NCI-H2171 treated with DMSO at 0.1 percent for 48 hours (cell line): ENCODE measurements around the gene PTPN5.
A peak's percentile ranks its signal among the peaks of the same experiment; 100 is the strongest.
"Not testable (repeated sequence)": the region's sequence is repeated elsewhere in the genome, so short reads cannot be mapped to it uniquely, and the experiment has no call there.

Experiments
- DNase-seq: peaks from one replicate; lab custom pipeline; 2025; lab: John Stamatoyannopoulos, UW

Gene PTPN5

DNA sequence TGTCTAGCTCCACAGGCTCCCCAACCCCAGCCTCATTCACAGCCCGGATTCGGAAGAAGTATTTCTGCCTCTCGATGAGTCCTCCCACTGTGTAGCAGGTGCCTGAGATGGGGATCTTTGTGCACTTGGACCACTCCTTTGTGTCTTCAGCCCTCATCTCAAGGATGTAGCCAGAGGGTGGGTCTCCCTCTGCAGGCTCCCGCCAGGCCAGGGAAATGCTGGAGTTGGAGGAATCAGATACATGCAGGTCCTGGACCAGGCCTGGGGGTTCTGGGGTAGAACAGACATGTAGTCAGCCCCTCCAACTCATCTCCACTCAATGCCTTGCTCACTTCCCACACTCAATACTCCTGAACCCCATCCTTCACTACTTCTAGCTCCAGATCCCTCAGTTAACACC is 82.2 kb downstream of the PTPN5 start:
- DNase-seq: no peak

DNA sequence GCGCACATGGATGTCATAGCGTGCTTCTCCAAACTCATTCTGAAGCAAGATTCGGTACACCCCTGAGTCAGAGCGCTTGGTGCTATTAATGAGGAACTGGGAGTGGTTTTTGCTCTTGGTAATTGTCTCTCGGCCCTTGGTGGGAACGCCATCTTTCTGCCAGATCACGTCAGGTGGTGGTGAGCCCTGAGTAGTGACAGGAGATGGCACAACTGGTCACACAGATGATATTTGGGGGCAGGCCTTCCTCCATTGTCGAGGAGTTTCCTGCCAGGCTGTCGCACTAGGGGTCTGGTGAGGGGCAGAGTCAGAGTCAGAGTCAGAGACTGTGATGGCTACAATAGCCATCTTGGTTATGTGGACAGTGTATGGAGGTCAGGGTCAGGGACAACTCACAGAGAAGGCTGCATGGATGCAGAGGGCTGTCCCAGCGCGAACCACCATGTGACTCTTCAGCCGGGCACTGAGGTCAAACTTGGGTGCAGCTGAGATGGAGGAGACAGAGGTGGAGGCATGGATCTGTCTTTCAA is 83.7 kb downstream of the PTPN5 start:
- DNase-seq: no peak

DNA sequence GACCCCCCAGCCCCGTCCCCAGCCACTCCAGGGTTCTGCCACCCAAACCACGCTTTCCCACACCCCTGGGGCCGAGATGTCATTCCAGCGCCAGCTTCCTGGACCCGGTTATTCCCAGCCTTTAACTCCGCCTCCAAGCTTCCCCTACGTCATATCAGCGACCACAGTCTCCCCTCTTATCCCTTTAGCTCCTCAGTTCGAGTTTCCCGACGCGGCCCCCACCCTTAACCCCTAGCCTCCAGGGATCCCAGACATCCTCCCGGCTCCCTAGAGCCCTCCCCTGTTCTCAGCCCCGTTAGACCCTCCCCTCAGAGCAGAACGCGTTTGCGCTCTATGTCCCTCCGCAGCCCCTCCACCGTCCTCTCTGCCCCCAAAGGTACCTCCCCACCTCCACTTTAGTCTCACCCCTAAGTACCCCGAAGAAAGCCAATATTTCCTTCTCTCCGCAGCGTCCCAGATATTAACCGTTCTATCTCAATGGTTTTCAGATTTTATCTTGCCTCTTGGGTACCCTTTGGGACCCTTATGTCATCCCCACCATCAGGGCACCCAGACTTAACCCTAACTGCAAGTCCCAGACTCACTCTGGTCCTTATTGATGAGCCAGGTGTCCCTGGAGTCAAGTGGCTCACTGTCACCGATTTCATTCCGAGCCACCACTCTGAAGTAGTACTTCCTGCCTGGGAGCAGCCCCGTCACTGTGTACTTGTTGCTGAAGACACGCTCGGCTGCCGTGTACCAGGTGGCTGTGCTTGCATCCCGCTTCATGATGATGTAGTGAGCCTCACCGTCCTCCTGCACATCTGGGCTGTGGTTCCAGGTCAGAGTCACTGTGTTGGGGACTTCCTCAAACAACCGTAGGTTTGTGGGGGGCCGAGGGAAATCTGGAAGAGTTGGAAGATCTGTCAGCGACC is 85.0 kb downstream of the PTPN5 start:
- DNase-seq: peak; percentile 59

DNA sequence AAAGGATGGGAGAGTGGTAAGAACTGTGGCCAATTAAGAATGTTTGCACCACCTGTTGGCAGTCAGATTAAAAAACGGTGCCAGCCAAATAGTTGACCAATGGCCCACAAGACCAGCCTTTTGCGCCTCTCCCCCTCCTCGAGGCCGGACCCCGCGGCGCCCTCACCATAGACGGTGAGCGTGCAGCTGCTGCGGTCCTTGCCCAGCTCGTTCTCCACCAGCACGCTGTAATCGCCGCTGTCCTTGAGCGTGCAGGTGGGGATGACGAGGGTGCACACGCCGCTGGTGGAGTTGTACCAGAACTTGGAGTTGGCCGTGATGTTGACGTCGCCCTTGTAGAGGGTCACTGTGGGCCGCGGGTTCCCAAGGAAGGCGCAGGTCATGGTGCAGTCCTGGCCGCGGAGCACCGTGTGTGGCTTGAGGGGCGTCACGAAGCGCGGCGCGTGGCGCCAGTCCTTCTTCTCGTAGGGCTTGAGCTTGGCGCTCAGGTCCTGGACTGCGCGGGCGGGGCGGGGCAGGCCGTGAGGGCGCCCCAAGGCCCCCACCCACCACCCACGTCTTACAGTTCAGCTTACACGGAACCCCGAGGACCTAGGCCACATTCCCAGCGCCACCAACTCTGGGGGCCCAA is 85.8 kb downstream of the PTPN5 start:
- DNase-seq: peak; percentile 2

DNA sequence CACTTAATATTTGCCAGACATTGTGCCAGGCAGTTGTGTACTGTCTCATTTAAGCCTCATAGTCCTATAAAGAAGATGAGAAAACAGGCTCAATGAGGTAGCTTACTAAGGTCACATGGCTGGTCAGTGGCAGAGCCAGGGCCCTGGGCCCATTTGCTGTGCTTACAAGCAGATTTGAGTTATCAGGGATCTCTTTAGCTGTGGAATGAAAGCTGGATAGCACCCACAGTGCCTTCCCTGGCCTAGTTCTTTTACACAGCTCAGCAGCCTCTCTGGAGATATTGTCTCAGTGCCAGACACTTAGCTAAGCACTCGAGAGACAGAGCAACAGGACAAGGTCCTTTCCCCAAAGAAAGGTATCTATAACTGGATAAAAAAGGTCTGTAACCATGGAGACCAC is 86.9 kb downstream of the PTPN5 start:
- DNase-seq: no peak

DNA sequence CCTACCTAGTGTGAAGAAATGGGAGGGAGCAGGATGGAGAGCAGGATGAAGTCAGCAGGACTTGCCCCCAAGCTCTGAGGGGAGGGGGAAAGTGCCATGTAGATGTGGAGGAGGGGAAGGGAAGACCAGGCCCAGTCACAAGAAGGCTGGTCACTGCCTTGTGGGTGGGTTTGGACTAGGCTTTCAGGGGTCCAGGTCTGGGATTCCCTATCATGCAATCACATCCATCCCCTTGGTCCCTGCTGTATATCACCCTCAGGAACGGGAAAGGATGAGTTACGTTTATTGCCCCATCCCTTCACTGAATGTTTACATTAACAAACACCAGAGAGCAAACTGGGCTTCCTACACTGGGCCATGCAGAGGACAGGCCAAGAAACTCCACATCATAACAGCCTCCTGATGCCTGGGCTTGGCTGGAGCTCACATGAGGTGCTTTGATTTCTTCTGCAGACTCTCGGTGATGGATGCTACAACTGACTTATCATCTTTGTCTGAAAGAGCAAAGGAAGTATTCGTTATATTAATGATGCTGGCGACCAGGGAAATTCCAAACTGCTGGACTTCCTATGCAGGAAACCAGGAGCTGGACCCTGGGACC is 87.5 kb downstream of the PTPN5 start:
- no peak for DNase-seq

DNA sequence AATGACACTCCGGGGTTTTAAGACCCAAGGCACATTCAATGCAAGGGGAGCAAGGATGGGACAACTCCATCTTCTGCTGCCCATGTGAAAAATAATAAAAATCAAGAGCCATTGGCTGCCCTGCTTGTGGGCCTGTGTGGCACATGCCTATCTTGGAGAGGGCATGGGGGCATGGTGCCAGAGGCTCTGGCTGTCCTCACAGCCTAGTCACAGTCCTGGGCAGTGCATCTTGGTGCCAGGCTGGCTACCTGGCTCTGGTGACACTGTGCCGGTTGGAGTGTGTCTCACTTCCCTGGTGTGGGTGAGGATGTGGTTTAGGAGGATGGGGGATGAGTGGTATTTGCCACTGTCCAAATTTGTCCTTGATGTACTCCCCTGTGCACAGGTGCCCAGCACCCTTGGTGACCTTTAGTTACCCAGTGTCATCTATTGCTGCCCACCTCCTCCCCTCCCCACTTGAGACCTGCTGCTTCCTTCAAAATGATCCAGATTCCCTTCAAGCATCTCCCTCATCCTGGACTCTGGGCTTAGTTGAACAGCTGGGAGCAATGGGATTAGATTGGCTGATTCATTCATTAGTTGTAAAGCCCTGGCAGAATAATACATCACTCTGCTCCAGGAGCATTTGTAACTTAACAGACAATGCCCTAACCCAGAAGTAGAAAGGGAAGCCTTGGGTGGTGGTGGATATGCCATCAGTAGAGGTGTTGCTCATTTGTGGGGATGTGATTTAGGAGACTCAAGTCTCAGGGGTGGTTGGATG is 88.4 kb downstream of the PTPN5 start:
- DNase-seq: no peak

DNA sequence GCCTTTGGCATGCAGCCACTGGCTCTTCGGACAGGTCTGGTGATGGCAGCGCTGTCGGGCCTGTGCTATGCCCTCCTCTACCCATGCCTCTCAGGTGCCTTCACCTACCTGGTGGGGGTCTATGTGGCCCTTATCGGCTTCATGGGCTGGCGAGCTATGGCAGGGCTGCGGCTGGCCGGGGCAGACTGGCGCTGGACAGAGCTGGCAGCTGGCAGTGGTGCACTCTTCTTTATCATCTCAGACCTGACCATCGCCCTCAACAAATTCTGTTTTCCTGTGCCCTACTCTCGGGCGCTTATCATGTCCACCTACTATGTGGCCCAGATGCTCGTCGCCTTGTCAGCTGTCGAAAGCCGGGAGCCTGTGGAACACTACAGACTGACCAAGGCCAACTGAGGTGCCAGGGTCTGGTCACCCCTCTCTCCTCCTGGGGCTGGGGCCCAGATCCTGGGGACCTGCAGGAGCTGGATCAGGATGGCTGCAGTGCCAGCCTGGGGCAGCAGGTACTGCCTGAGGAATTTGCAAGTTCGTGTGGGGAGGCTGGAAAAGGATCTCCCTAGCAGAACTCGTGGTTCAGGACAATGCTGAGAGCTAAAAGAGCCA is 89.9 kb downstream of the PTPN5 start:
- no peak for DNase-seq

DNA sequence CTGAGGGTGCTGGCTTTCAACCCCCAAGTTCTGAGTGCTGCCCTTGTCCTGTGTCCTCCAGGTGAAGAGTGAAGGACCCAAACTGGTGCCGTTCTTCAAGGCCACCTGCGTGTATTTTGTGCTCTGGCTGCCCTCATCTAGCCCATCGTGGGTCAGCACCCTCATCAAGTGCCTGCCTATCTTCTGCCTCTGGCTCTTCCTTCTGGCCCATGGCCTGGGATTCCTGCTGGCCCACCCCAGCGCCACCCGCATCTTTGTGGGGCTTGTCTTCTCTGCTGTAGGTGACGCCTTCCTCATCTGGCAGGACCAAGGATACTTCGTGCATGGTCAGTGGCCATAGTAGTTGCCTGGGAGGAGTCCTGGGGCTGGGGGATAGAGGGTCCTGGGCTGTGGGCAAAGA is 90.7 kb downstream of the PTPN5 start:
- no peak for DNase-seq

DNA sequence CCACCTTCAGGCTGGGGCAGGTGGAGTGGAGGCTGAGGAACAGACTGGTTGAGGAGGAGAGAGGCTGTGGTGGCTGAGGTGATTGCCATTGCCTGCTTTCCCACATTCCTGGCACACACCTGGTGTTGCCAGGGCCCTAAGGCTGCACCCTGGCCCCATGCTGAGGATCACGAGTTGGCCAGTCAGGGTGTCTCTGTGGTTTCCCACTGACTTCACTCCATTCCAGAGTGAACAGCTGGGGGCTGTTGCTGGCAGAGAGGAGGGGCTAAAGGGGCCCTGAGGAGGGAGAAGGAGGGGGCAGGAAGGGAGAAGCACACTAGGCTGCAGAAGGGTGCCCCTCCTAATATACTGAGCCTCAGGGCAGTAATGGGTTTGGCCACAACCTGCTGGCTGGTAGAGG is 91.2 kb downstream of the PTPN5 start:
- DNase-seq: no peak

DNA sequence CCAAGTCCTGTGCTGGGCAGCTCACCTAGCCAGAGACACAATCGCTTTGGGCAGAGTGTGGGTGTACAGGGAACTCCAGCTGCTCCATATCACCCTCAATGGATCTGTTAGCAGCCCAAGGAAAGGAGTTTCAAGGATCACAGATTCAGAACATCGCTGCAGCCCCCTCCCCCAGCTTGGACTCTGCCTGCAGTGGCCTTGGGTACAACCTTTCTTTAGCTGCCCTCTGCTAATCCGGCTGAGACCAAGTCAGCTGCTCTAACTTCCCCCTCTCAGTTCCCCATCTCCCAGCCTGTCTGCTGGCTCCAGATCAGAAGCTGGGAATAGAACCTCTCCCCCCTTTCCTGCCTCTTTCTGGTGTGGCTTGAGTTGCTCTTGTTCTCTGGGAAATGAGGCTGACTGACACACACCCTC is 91.7 kb downstream of the PTPN5 start:
- no peak for DNase-seq

DNA sequence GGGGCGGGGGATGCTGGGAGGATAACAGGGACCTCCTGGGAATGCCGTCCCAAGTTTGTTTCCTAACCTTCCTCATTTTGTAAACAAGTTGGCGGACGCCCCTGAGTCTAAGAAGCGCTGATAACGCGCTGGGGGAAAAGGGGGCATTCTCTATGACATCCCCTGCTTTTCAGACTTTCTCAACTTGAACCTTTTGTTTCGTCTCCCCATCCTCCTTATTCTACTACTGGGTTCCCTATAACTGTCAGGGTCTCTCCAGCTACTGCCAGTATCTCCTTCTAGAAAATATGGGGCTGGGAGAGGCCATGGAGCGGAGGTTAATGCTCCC is 92.4 kb downstream of the PTPN5 start:
- DNase-seq: no peak

DNA sequence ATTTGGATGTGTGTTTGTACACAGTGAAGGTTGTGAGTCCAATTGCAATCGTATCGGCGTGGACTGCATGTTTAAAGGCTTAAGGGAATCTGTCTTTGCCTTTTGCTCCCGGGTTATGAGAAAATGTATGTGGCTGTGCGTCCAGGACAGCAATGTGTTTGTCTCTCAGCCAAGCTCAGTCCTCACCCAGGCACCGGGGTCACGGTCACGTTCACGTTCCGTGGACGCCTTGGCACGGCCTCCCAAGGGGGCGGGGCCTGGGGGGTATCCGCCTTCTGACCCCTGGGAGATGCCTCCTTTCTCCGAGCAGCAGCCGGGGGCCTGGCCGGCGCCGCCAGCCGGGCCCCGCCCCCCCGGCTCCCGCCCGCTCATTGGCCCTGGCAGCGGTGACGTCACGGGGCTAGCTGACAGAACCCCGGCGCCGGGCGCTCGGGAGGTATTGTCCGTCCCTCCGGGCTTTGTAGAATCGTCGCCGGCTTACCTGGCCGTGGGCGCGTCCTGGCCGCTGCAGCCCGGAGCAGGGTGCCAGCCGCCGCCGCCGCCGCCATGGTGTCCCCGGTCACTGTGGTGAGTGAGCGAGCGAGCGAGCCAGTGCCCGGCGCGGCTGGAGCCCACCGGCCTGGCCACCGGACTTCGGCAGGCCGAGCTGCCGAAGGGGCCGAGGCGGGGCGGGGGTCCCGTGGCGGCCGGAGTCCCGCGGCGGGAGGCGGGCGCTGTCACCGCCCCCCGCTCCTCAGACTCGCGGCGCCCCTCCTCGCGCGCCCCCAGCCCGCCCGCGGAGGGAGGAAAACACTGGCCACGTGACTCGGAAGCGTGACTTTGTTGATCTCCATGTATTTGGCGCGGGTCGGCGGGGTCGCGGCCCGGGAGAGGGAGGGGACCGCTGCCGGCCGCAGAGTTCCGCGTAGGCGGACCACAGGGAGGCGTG is 93.0 kb downstream of the PTPN5 start, which contains the start of gene TMEM86A:
TMEM86A (plus strand) TSS at position 439 of the 928 bp plus-strand sequence; CDS start at position 547, 108 bp downstream.
- peak; percentile 63 for DNase-seq

DNA sequence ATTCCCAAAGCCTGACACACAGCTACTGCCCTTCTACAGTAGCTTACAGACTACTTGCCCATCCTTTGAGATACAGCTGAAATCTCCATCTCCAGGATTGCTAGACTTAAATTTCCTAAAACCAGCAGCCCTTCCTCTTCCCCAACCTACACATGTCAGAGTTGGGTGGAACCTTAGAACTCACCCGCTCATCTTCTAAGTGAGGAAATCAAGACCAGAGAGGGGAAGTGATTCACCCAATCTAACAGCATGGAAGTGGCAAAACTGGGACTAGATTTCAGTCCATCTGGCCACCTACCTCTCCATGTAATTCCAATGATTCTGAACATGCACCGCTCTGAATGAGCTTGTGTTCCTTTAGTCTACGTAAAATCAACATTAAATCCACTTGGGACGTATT is 94.0 kb downstream of the PTPN5 start:
- DNase-seq: no peak

DNA sequence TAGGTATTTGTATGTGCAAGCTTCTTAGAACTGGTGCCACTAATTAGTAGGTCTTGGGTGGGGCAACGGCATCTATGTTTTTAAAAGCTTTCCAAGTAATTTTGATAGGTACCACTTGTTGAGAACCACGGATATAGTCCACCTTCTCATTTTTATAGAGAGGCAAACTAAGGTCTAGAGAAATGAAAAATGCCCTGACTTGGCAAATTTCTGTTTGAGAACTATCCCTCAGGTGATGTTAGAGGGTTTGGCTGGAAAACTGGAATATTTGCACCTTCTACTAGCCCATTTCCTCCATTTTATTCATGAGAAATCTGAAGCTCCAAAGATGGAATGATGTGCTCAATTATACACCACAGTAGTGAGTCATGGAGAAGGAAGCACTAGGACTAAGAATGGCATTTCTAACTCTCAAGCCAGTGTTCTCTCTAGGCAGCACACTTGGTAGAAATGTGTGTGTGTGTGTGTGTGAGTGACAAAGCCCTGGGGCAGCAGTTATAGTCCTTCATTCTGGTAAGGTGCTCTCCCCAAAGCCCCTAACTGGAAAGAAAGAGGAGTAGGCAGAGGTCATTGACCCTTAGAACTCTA is 94.9 kb downstream of the PTPN5 start:
- no peak for DNase-seq

DNA sequence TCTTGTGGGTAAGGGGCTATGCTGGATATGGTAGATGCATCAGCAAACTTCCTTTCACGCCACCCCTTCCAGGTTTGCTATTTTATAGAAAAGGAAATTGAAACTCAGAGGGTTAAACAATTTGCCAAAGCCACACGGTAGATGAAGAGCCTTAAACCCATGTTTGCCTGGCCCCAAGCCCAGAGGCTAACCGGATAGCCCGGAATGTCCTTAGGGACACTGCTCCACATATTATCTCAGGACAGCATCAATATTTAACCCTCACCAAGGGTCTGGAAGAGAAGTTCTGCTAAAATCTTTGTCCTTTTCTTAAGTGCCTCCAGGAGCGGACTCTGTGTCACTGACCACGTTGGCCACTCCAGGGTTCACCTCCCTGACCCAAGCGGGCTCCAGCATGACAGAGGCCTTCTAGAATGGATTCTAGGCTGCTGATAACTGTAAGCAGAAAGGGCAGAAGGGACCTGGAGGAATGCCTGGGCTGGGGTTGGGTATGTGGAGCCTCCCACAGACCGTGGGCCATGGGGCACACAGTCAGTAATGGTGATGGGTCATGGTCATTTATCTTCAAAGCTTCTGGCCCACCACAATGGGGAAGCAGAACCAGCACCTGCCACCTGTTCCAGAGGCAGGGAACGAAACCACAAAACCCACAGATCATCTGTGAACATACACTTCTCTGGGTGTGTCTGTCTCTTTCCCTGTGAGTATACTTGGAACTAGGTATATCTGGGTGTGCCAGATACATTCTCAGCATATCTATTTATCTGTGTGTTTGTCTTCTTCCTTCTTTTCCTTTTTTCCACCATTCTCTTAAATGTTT is 98.4 kb downstream of the PTPN5 start:
- no peak for DNase-seq

DNA sequence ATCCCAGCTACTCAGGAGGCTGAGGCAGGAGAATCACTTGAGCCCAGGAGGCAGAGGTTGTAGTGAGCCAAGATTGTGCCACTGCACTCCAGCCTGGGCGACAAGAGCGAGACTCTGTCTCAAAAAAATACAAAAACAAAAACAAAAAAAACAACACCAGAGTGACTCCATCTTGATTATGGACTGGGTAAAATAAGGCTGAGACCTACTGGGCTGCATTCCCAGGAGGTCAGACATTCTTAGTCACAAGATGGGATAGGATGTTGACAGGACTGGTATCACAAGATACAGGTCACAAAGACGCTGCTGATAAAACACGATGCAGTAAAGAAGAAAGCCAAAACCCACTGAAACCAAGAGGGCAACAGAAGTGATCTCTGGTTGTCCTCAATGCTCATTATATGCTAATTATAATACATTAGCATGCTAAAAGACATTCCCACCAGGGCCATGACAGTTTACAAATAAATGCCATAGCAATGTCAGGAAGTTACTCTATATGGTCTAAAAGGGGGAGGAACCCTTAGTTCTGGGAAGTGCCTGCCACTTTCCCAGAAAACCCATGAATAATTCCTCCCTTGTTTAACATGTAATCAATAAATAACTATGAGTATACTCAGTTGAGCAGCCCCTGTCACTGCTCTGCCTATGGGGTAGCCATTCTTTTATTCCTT is 100.0 kb downstream of the PTPN5 start:
- DNase-seq: not testable (repeated sequence)

DNA sequence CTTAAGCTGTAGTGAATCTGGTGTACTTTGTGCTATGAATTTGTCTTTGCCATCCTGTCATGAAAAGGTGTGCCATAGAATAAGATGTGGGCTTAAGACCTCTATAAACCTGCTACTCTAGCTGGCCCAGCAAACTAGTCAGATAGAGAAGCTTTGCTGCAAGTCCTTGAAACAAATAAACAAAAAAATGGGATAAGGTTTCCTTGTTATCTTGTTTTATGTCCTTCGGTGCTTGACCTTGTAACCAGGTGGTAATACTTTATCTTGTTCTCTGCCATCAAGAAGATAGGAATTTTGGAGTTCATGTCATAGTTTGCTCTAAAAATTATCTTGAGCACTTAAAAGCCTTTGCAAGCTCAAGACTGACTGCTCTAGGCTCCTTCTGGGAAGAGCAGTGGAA is 107.3 kb downstream of the PTPN5 start:
- no peak for DNase-seq

DNA sequence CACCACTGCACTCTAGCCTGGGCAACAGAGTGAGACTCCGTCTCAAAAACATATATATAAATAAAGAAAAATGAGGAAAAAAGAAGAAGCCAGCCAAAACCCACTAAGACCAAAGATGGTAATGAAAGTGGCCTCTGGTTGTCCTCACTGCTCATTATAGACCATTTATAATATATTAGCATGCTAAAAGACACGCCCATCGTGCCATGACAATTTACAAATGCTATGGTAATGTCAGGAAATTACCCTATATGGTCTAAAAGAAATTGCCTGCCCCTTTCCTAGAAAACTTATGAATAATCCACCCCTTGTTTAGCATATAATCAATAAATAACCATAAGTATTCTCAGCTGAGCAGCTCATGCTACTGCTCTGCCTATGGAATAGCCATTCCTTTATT is 109.1 kb downstream of the PTPN5 start:
- DNase-seq: no peak
